ENCODE data around the gene RUVBL1. TPM values are rescaled to one million over a fixed set of nuclear protein-coding genes. Genes with fewer than 3 reads are reported as not detected.

RUVBL1 gene
- total and polyA plus RNA-seq, 2 donors (not counting 1 experiment from before 2014, with no cell fraction given) = 52.3 to 67.2 TPM

DNA sequence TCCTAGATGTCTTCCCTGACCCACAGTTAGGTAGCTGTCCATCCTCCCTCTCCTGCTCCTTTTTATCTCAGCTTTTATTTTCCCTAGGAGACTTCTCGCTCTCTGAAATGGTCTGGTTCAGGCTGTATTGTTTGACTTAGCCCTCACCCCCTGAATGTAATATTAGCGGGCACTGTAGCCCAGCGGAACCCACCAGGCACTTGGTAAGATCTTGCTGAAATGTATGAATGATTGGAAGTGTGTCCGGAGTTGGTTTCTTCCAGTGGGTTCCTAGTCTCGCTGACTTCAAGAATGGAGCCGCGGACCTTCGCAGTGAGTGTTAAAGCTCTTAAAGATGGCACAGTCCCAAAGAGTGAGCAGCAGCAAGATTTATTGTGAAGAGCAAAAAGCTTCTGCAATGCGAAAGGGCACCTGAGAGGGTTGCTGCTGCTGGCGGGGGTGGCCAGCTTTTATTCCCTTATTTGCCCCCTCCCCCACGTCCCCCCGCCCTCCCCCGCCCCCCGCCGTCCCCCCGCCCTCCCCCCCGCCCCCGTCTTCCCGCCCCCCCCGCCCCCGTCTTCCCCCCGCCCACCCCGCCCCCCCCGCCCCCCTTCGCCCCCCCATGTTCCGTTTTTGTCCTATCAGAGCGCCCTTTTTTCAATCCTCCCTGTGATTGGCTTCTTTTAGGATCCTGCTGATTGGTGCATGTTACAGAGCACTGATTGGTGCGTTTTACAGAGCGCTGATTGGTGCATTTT is 29.0 kb upstream of the RUVBL1 start:
- Histone ChIP-seq H3K36me3 (ENCODE audit: control insufficient read depth, insufficient read depth, low read length) (no peaks in the 10 kb centered on the region), H3K9me3 (ENCODE audit: control insufficient read depth, insufficient read depth, low read depth, low read length) (no peaks in the 10 kb centered on the region), H3K4me2 (ENCODE audit: extremely low read depth, insufficient read depth, low read length) (peak overlapping the region; percentile 94), H3K27ac (ENCODE audit: insufficient read depth, low read length) (peak overlapping the region; percentile 80), H4K20me1 (ENCODE audit: control insufficient read depth, extremely low read depth, insufficient read depth, low read length) (no peaks in the 10 kb centered on the region), H3K27me3 (ENCODE audit: control insufficient read depth, insufficient read depth, low read length) (no peaks in the 10 kb centered on the region), H3K9ac (ENCODE audit: insufficient read depth, low read length) (no peak overlapping the region), H2AFZ (ENCODE audit: low read length) (no peak overlapping the region), H3K4me3 (replicated peaks in 1 of 4; ENCODE audit: control extremely low read depth in 1 of 4, insufficient read depth in 1 of 4, low read depth in 3 of 4, low read length in 4 of 4) (peak overlapping the region; percentile 74 to 82 (median 78)), H3K4me1 (ENCODE audit: control insufficient read depth, extremely low read depth, insufficient read depth, low read length) (no peaks in the 10 kb centered on the region), H3K79me2 (ENCODE audit: control insufficient read depth, insufficient read depth, low read length) (peaks cover 1% of the 10 kb centered on the region)
- no peak for TF ChIP-seq EZH2 (IDR thresholded peaks at IDR 0.05; ENCODE audit: low read length, missing control alignments)
- TF ChIP-seq CTCF (conservative IDR thresholded peaks at IDR 0.05 in 1 of 2, IDR thresholded peaks at IDR 0.05 in 1 of 2; ENCODE audit: low read depth in 1 of 2, low read length in 2 of 2) = no peak
- peak; percentile 62 to 77 for DNase-seq (ENCODE audit: low read depth in 2 of 2)

GRCh38 chr3:128151758-128152274 is 28.2 kb upstream of the RUVBL1 start:
- TF ChIP-seq EZH2 (IDR thresholded peaks at IDR 0.05; ENCODE audit: low read length, missing control alignments) = no peak
- TF ChIP-seq CTCF (conservative IDR thresholded peaks at IDR 0.05 in 1 of 2, IDR thresholded peaks at IDR 0.05 in 1 of 2; ENCODE audit: low read depth in 1 of 2, low read length in 2 of 2) = no peak
- Histone ChIP-seq H3K4me3 (replicated peaks in 1 of 4; ENCODE audit: control extremely low read depth in 1 of 4, insufficient read depth in 1 of 4, low read depth in 3 of 4, low read length in 4 of 4) (no peak overlapping the region), H3K79me2 (ENCODE audit: control insufficient read depth, insufficient read depth, low read length) (peaks cover 1% of the 10 kb centered on the region)

DNA sequence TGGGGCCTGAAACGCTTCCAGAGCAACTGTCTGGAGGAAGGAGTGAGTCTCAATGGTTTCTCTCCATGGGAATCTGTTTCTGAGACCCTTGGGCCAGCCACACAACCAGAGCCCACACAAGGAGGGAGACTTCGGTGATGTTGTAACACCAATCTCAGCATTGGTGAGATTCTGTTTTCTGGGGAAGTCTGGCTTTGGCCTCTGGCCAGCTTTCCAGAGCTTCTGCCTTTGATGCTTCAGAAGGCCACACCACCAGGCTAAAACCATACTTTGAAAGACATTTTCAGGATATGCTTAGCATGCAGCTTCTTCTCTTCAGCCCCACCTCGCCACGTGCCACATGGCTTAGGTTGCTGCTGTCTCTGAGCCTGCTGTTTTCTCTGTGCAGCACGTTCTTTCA is 26.0 kb upstream of the RUVBL1 start:
- Histone ChIP-seq H3K4me2 (ENCODE audit: extremely low read depth, insufficient read depth, low read length) (no peak overlapping the region), H3K9me3 (ENCODE audit: control insufficient read depth, insufficient read depth, low read depth, low read length) (no peaks in the 10 kb centered on the region), H3K27ac (ENCODE audit: insufficient read depth, low read length) (no peak overlapping the region), H3K9ac (ENCODE audit: insufficient read depth, low read length) (no peak overlapping the region), H3K36me3 (ENCODE audit: control insufficient read depth, insufficient read depth, low read length) (no peaks in the 10 kb centered on the region), H3K79me2 (ENCODE audit: control insufficient read depth, insufficient read depth, low read length) (no peaks in the 10 kb centered on the region), H3K4me1 (ENCODE audit: control insufficient read depth, extremely low read depth, insufficient read depth, low read length) (no peaks in the 10 kb centered on the region), H4K20me1 (ENCODE audit: control insufficient read depth, extremely low read depth, insufficient read depth, low read length) (no peaks in the 10 kb centered on the region), H3K27me3 (ENCODE audit: control insufficient read depth, insufficient read depth, low read length) (no peaks in the 10 kb centered on the region), H2AFZ (ENCODE audit: low read length) (no peak overlapping the region), H3K4me3 (replicated peaks in 1 of 4; ENCODE audit: control extremely low read depth in 1 of 4, insufficient read depth in 1 of 4, low read depth in 3 of 4, low read length in 4 of 4) (no peak overlapping the region)
- DNase-seq (ENCODE audit: low read depth in 2 of 2) = no peak
- TF ChIP-seq CTCF (conservative IDR thresholded peaks at IDR 0.05 in 1 of 2, IDR thresholded peaks at IDR 0.05 in 1 of 2; ENCODE audit: low read depth in 1 of 2, low read length in 2 of 2) (no peak), EZH2 (IDR thresholded peaks at IDR 0.05; ENCODE audit: low read length, missing control alignments) (no peak)

More at GRCh38 chr3:128151758-128152274, 28.2 kb upstream of the RUVBL1 start:
- Histone ChIP-seq H3K4me1 (ENCODE audit: control insufficient read depth, extremely low read depth, insufficient read depth, low read length) (no peaks in the 10 kb centered on the region), H3K27me3 (ENCODE audit: control insufficient read depth, insufficient read depth, low read length) (no peaks in the 10 kb centered on the region), H4K20me1 (ENCODE audit: control insufficient read depth, extremely low read depth, insufficient read depth, low read length) (no peaks in the 10 kb centered on the region), H3K36me3 (ENCODE audit: control insufficient read depth, insufficient read depth, low read length) (no peaks in the 10 kb centered on the region), H3K9me3 (ENCODE audit: control insufficient read depth, insufficient read depth, low read depth, low read length) (no peaks in the 10 kb centered on the region), H3K9ac (ENCODE audit: insufficient read depth, low read length) (no peak overlapping the region), H3K27ac (ENCODE audit: insufficient read depth, low read length) (no peak overlapping the region), H3K4me2 (ENCODE audit: extremely low read depth, insufficient read depth, low read length) (no peak overlapping the region), H2AFZ (ENCODE audit: low read length) (no peak overlapping the region)
- DNase-seq (ENCODE audit: low read depth in 2 of 2) = no peak

Measured in fibroblast of lung (primary cell).